Measurements from ENCODE around the gene RAB1B.

DNA sequence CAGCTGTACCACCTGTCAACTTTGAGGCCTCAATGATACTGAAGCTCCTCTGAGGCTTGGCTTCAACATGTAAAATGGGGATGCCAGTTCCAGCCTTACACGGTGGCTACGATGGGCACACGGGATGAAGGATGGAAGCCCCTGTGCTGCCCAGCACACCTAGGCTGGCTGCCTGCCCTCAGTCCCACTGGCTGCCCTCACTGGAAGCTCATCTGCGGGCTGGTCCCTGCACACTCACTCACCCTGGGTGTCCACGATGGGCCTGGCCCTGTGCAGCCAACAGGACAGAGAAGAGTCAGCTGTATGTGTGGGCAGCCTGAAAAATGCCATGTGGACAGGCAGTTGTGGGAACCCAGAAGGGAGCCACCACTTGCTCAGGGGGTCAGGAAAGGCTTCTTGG, 18.3 kb downstream of the RAB1B start:
- no peak for TF ChIP-seq CTCF (conservative IDR thresholded peaks at IDR 0.05)
- no peak for TF ChIP-seq ZFX (IDR thresholded peaks at IDR 0.05)
